ENCODE data around the gene DIPK1C.
A peak's percentile ranks its signal among the peaks of the same experiment; 100 is the strongest.

DIPK1C gene

DNA sequence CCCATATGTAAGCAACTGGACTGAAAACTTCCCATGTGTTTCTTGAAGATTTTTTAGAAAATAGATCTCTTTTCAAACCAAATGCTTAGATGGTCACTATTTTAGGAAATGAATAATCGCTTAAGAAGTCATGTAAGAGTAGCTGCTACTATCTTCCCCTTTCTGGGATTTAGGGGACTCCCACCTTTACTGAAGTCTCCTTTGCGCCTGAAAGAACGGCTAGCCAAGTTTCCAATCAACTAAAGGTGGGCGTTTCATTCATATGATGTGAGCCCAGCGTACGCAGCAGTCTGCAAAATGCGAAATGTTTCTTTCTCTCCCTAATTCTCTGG is 1.1 kb downstream of the DIPK1C start:
- Histone ChIP-seq H3K4me3 (peak overlapping the region in 5 of 7 experiments; percentile 25 to 45 (median 34)), H3K27ac (peak overlapping the region in 1 of 21 experiments; percentile 71)

DNA sequence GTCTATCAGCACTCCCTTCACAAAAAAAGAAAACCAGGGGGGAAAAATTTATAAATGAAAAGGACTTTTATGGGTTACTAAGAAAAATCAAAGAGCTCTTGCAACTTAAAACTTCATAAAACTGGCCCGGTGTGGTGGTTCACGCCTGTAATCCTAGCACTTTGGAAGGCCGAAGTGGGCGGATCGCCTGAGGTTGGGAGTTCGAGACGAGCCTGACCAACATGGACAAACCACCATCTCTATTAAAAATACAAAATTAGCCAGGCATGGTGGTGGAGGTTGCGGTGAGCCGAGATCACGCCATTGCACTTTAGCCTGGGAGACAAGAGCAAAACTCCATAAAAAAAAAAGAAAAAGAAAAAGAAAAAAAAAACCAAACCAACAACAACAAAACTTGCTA is 1.7 kb downstream of the DIPK1C start:
- no peak overlapping the region for H3K27ac ChIP-seq
- no peak overlapping the region for H3K4me3 ChIP-seq

DNA sequence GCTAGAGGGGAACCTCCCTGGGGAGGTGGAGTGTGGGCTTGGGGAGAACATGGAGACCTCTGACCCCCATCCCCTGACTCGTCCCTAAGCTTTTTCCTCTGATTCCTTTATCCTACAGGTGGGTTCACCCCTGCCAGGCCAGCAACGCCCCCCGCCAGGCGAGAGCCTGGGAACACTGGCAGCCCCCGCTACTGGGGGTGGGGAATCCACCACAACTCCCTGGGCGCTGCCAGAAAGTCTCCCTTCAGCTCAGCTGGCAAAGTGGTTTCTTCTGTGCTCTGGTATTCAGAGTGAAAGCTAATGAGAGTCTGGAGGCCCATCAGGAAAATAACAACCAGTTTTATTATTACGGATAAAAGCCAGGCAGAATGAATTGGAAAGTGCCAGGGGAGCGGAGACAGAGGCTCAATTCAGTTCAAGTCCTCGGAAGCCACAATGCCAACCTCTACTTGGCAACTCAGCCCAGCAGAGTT is 2.8 kb downstream of the DIPK1C start:
- H3K27ac ChIP-seq, result no peak overlapping the region
- no peak overlapping the region for H3K4me3 ChIP-seq

DNA sequence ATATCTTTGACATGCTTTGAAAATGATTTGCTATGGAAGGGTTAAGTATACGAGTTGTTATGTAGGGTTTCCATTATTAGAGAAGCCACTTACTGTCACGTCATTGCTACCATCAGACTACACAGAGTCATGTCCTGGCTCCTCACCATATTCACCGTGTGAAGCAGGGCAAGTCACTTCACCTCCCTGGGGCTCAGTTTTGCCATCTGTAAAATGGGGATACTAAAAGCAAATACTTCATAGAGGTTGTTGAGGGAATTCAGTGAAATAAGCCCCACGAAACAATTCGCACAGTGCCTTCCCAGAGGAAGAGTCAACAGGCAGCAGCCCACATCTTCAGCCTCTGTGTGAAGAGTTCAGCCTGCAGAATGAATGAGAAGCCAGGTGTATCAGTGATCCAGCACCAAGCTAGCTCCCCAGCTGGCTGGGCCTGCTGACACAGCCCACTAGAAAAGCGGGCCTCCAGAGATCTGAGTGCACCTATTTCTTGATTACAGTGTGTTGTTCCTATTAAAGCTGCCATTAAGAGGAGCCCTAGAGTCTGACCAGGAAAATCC is 3.4 kb downstream of the DIPK1C start:
- no peak overlapping the region for H3K4me3 ChIP-seq
- no peak overlapping the region for H3K27ac ChIP-seq

DNA sequence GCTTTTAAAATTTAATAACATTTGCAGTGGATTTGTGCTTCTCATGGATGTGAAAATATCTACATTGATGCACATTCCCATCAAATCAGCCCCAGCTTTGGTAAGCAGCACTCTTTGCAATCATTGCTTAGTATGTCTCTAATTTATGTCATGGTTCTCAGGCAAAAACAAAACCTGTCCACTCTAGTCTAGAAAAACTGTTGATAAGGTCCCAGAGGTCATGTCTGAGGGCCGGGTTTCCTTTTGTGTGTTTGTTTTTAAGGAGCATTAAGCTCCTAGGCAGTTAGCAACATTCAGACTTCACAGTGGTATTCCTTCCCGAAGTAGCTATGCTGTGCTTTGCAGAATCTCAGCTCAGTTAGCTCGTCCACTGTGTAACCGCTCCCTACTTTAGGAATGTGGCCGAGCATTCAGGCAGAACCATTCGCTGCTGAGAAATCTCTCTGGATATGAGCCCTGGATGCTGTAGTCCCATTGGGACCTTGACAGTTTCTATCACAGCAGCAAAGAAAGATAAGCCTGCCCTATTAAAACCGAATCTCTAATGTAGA is 4.0 kb downstream of the DIPK1C start:
- Histone ChIP-seq H3K27ac (no peak overlapping the region), H3K4me3 (no peak overlapping the region)

- Histone ChIP-seq H3K4me3 (no peak overlapping the region), H3K27ac (no peak overlapping the region)
Measured at GRCh38 chr18:74451148-74451547, 6.0 kb downstream of the DIPK1C start.

DNA sequence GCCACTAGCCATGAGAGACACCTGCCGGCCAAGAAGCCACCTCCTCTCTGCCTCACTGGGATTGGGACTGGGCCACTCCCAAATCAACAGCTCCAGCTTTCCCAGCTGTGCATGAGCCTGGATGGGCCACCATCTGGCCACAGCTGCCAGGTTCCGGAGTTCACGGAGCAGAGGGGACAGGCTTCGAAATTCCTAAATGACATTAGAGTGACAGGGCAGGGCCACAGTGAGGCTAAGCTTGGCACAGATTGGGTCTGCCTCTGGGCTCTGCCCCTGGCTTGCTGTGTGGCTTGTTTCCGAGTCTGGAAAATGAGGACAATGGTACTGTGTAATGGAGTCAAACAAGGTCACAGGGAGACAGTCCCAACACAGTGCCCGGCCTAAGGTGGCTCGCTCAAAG is 6.5 kb downstream of the DIPK1C start:
- no peak overlapping the region for H3K27ac ChIP-seq

GRCh38 chr18:74447404-74448152 is 9.5 kb downstream of the DIPK1C start:
- H3K4me3 ChIP-seq, result no peak overlapping the region
- H3K27ac ChIP-seq, result no peak overlapping the region

More for the DNA sequence above, 6.5 kb downstream of the DIPK1C start:
- H3K4me3 ChIP-seq, result no peak overlapping the region

DNA sequence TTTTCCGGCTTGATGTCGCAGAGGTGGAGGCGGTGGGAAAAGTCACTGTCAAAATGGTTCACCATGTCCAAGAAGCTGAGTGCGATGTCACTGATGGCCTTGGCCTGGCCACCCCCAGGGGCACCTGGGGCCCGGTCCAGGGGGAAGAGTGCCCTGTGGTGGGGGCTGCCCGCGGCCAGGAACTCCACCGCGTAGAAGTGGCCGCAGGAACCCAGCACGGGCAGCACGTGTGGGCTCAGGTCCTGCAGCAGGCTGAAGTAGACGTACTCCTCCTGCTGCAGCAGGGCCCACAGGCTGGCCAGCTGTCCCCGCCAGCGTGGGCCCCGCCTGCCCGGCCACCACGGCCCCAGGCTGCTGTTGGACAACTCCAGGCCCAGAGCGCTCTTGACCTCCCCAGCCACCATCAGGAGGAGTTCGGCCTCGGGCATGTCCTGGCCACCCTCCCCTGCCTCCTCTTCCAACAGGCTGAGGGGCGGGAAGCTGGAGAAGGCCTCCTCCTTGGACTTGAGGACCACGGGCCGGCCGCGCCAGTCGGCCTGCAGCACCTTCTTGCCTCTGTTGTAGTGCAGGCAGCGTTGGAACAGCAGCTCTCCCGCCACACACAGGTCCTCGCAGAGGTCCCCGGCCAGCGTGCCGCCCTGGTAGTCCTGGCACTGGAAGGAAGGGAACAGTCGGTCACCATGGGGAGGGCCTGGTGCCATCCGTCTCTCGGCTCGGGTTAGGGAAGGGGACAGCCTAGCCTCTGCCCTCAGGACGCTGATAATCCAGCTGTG is 10.3 kb downstream of the DIPK1C start:
- Histone ChIP-seq H3K4me3 (no peak overlapping the region), H3K27ac (no peak overlapping the region)

GRCh38 chr18:74446178-74446577 is 10.9 kb downstream of the DIPK1C start:
- no peak overlapping the region for H3K27ac ChIP-seq
- no peak overlapping the region for H3K4me3 ChIP-seq

DNA sequence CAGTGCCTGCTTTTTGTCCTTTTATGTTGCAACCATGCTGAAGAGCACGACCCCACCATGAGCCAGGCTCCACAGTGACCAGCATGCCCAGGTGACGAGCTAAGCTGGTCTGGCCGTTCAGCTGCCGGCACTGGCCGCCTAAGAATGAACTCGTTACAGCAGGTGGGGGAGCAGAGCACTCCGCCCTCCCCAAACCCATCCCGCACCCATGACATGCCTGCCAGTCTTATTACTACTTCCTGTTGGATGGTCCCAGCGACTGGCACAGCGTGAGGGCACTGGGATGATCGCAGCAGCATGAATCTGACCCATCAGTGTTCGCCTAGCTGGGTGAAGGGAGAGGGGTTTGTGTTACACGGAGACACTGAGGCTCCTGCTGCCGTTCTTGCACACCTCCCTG is 11.5 kb downstream of the DIPK1C start:
- Histone ChIP-seq H3K4me3 (no peak overlapping the region), H3K27ac (no peak overlapping the region)

DNA sequence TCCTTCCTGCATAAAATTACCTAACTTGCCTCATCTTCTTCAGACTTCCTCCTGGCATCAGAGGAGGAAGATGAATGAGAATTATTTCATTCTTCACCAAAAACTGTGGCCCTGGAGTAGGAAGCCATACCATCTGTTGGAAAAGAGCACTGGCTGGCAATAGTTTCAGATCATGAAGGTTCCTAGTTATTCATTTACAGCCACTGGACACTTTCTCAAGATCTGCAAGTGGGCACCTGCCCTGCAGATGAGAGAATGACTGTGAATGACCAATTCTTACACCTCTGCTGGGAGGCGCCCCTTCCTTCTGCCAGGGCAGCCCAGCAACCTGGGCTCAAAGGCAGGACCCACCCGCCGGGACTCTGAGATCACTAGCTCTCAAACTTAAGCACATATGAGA is 13.0 kb downstream of the DIPK1C start:
- H3K27ac ChIP-seq, result no peak overlapping the region
- H3K4me3 ChIP-seq, result no peak overlapping the region

DNA sequence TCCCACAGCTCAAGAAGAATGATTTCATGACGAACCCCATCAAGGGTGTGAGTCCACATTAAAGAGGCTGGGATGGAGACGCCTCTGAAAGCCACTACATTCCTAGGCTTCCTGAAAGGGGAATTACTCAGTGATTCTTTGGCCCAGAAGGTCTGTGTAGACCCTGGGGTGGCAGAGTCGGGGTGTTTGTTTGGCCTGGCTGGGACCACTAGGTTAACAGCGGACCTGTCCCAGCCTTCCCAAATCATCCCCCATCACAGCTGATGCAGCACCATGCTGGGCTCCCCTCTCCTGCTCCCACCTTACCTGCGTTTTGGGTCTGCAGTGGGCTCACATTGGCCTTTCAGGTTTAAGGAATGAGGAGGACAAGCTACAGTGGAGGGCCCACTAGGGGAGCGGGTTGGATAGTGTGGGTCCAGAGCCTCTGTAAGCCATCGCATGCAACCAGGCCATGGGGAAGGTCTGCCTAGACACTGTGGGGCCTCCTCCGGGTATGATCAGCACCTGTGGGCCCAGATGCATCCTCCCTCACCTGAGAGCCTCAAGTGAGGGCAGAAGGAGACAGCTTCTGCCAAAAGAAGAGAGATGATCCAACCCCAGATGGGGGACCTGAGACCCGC is 16.2 kb downstream of the DIPK1C start:
- no peak overlapping the region for H3K27ac ChIP-seq
- no peak overlapping the region for H3K4me3 ChIP-seq

DNA sequence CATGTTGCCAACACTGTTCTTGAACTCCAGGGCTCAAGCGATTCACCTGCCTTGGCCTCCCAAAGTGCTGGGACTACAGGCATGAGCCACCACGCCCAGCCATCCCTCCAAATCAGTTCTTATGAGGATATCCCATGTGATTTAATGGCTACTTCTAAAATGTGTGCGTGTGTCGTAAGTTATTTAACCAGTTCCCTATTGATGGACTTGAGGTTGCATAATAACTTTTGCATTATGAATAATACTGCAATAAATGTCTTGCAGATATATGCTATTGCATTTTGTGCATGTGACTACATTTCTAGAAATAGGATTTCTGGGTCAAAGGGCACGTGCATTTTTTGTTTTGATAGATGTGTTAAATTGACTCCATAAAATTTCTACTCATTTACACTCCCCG is 19.0 kb downstream of the DIPK1C start:
- no peak overlapping the region for H3K4me3 ChIP-seq
- H3K27ac ChIP-seq, result no peak overlapping the region

- no peak overlapping the region for H3K27ac ChIP-seq
- H3K4me3 ChIP-seq, result no peak overlapping the region
Measured at GRCh38 chr18:74436158-74436769, 20.8 kb downstream of the DIPK1C start.

DNA sequence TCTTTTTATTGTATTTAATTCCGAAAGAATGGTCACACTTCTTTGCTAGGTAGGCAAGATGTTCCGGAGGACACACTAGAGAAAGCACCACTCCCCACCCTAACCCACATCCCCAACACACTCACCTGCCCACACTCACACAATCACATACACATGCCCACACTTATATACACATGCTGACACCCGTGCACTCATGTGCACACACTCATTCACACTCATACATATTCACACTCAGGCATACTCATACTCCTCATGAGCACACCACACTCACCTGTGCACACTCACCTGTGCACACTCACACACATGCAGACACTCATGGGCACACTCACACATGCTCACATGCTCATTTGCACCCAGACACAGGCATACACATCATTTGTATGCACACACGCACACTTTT is 21.4 kb downstream of the DIPK1C start:
- H3K4me3 ChIP-seq, result no peak overlapping the region

DNA sequence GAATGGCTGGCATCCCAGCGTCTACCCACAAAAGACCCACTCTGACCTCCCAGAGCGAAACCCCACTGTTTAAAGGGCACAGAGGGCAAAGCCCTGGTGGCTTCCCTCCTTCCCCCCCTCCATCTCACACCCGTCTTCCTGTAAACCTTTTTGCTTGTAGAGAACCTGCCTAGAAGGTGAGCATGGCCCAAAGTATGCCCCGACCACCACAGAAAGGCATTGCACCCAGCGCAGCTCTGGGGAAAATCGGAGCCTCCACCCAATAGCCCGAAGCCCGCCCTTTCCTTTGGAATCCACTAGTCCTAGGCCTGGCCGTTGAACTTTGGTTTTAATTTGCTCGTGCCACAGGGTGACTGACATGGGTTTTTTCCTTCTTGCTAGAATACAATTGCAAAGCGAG is 22.6 kb downstream of the DIPK1C start:
- Histone ChIP-seq H3K27ac (no peak overlapping the region), H3K4me3 (no peak overlapping the region)

More for the DNA sequence above, 21.4 kb downstream of the DIPK1C start:
- no peak overlapping the region for H3K27ac ChIP-seq

DNA sequence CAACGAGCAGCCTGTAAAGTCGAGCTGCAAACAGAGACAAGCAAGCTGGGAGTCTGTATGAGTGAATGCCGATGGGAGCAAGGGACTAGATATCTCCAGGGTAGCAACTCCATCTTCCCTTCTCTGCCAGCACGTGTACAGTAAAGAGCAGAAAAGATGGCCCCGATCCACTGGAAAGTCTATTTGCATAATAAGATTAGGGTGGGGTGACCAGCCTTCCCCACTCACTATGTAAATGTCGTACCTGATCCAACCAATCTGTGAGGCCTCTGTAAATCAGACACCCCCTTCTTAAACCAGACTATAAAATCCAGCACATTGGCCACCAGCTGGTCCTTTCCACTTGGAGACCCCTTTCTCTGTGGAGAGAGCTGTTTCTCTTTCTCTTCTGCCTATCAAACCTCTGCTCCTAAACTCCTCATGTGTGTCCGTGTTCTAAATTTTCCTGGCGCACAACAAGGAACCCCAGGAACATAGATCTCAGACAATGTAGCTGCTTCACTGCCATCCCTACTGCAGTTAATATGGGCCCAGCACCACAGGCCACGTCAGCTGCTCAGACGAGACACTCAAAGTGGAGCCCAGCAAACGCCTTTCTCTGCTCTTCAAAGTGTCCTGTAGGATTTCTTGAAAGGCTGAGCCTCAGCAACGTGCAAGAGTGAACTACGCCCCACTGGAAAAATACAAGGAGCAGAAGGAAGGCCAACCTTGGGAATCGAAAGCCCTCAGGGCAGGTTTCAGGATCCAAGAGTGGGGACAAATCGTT is 26.1 kb downstream of the DIPK1C start:
- Histone ChIP-seq H3K4me3 (no peak overlapping the region), H3K27ac (no peak overlapping the region)

DNA sequence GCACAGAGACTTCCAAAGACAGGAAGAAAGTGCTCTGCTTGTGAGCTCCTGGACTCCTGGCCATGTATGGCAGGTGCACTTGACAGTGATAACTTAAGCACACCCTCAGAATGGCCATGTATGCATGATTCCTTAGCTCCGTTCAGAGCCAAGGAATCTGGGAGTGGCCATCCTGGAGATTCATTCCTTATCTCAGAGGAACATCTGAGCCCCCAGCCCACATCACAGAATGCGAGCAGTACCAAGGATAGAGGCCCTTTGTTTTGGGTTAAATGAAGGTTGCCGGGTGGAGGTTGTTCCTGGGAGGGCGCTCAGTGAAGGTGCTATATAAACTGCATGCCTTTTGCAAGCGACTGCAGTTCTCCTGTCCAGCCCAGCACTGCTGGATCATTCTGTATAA is 26.9 kb downstream of the DIPK1C start:
- no peak overlapping the region for H3K4me3 ChIP-seq

More for the DNA sequence above, 26.9 kb downstream of the DIPK1C start:
- H3K27ac ChIP-seq, result no peak overlapping the region

All from skin epidermis (tissue), 12 donors.